H9 (cell line): ENCODE measurements around the gene ATP13A2. TPM values are rescaled to one million over a fixed set of nuclear protein-coding genes. Genes with fewer than 3 reads are reported as not detected.

Experiments
- DNase-seq: peaks from one replicate; pipeline ENCODE4 v3.0.0-alpha.2; 2017
- H2AFZ ChIP-seq: one replicate; pipeline ENCODE4 v1.6.1; 2013; ENCODE audit warnings: mild to moderate bottlenecking, low read length, control low read depth, moderate library complexity
- H2AK5ac ChIP-seq: 2 replicates; pipeline ENCODE4 v1.6.1; 2013; ENCODE audit warnings: low read length, control low read depth, mixed read lengths; ENCODE audit not compliant: insufficient read length
- H2BK120ac ChIP-seq: one replicate; pipeline ENCODE4 v1.6.1; 2013; ENCODE audit warnings: low read depth, mild to moderate bottlenecking, low read length, control low read depth, inconsistent platforms; ENCODE audit not compliant: poor library complexity, severe bottlenecking
- H2BK12ac ChIP-seq: 2 replicates; pipeline ENCODE4 v1.6.1; 2013; ENCODE audit warnings: low read length, control low read depth, mixed read lengths, low read depth; ENCODE audit not compliant: insufficient read length
- H2BK15ac ChIP-seq: 2 replicates; pipeline ENCODE4 v1.6.1; 2013; ENCODE audit warnings: low read depth, low read length, control low read depth
- H2BK20ac ChIP-seq: one replicate; pipeline ENCODE4 v1.6.1; 2013; ENCODE audit warnings: low read depth, mild to moderate bottlenecking, low read length, control low read depth, inconsistent platforms; ENCODE audit not compliant: poor library complexity, severe bottlenecking
- H2BK5ac ChIP-seq: 2 replicates; pipeline ENCODE4 v1.6.1; 2013; ENCODE audit warnings: low read length, control low read depth, mixed read lengths; ENCODE audit not compliant: insufficient read length
- H3K14ac ChIP-seq: 2 replicates; pipeline ENCODE4 v1.6.1; 2013; ENCODE audit warnings: low read length, control low read depth; ENCODE audit not compliant: insufficient read depth
- H3K18ac ChIP-seq: 2 replicates; pipeline ENCODE4 v1.6.1; 2013; ENCODE audit warnings: low read depth, mild to moderate bottlenecking, mixed read lengths, low read length, control low read depth; ENCODE audit not compliant: insufficient read length
- H3K23ac ChIP-seq: 2 replicates; pipeline ENCODE4 v1.6.1; 2013; ENCODE audit warnings: low read length, control low read depth, mixed read lengths, low read depth; ENCODE audit not compliant: insufficient read length
- H3K23me2 ChIP-seq: 2 replicates; pipeline ENCODE4 v1.6.1; 2013; ENCODE audit warnings: low read depth, mild to moderate bottlenecking, mixed read lengths, low read length, control low read depth; ENCODE audit not compliant: insufficient read length, poor library complexity, severe bottlenecking
- H3K27ac ChIP-seq: 2 replicates; pipeline ENCODE4 v1.5.1; 2013; ENCODE audit warnings: low read length, control low read depth, mixed read lengths, low read depth; ENCODE audit not compliant: insufficient read length
- H3K27me3 ChIP-seq: 2 replicates; pipeline ENCODE4 v1.6.1; 2013; ENCODE audit warnings: low read length, control low read depth, inconsistent platforms; ENCODE audit not compliant: insufficient read depth
- H3K4ac ChIP-seq: 2 replicates; pipeline ENCODE4 v1.6.1; 2013; ENCODE audit warnings: low read depth, mild to moderate bottlenecking, control low read depth, inconsistent platforms, low read length, moderate library complexity
- H3K4me1 ChIP-seq: 2 replicates; pipeline ENCODE4 v1.6.1; 2013; ENCODE audit warnings: low read length, control low read depth, inconsistent platforms; ENCODE audit not compliant: insufficient read depth
- H3K4me2 ChIP-seq: 2 replicates; pipeline ENCODE4 v1.6.1; 2013; ENCODE audit warnings: low read length, control low read depth, mixed read lengths; ENCODE audit not compliant: insufficient read length, insufficient read depth
- H3K56ac ChIP-seq: 2 replicates; pipeline ENCODE4 v1.6.1; 2013; ENCODE audit warnings: low read depth, mild to moderate bottlenecking, mixed read lengths, low read length, control low read depth; ENCODE audit not compliant: insufficient read length
- H3K79me1 ChIP-seq: 2 replicates; pipeline ENCODE4 v1.6.1; 2013; ENCODE audit warnings: low read depth, mild to moderate bottlenecking, moderate library complexity, low read length, control low read depth, inconsistent platforms; ENCODE audit not compliant: insufficient read depth, poor library complexity, severe bottlenecking
- H3K79me2 ChIP-seq: 2 replicates; pipeline ENCODE4 v1.6.1; 2013; ENCODE audit warnings: low read length, control low read depth, inconsistent platforms; ENCODE audit not compliant: insufficient read depth
- H3K9ac ChIP-seq: 2 replicates; pipeline ENCODE4 v1.6.1; 2013; ENCODE audit warnings: low read length, control low read depth, mixed read lengths; ENCODE audit not compliant: insufficient read length; ENCODE audit errors: extremely low read depth
- H3K9me3 ChIP-seq: one replicate; pipeline ENCODE4 v1.6.1; 2013; ENCODE audit warnings: low read depth, low read length, inconsistent platforms; ENCODE audit not compliant: control insufficient read depth
- H3T11ph ChIP-seq: one replicate; pipeline ENCODE4 v1.6.1; 2013; ENCODE audit warnings: mild to moderate bottlenecking, low read length, control low read depth, inconsistent platforms
- H4K20me1 ChIP-seq: one replicate; pipeline ENCODE4 v1.6.1; 2013; ENCODE audit not compliant: control insufficient read depth, insufficient read length, insufficient read depth
- H4K5ac ChIP-seq: 2 replicates; pipeline ENCODE4 v1.6.1; 2013; ENCODE audit warnings: low read depth, mild to moderate bottlenecking, mixed read lengths, low read length, control low read depth; ENCODE audit not compliant: insufficient read length
- H4K8ac ChIP-seq: replicated peaks from 2 replicates; pipeline ENCODE4 v1.6.1; 2013; ENCODE audit warnings: low read length, control low read depth, mixed read lengths, low read depth; ENCODE audit not compliant: insufficient read length
- H4K91ac ChIP-seq: 2 replicates; pipeline ENCODE4 v1.6.1; 2013; ENCODE audit warnings: low read depth, mild to moderate bottlenecking, moderate library complexity, mixed read lengths, low read length, control low read depth; ENCODE audit not compliant: insufficient read length
- H3K27ac Mint-ChIP-seq, 3 experiments: 2 replicates in 2 of 3; 3 replicates in 1 of 3; pipeline ENCODE4 v1.8.0; 2020 to 2021; ENCODE audit warnings: mixed read lengths in 3 of 3, mild to moderate bottlenecking in 1 of 3, moderate library complexity in 1 of 3
- H3K27me3 Mint-ChIP-seq: 2 replicates; pipeline ENCODE4 v1.8.0; 2021; ENCODE audit warnings: low read depth, mild to moderate bottlenecking, moderate library complexity, mixed read lengths
- H3K36me3 Mint-ChIP-seq, 3 experiments: 2 replicates in 2 of 3; 3 replicates in 1 of 3; pipeline ENCODE4 v1.8.0; 2020 to 2021; ENCODE audit warnings: low read depth in 3 of 3, mixed read lengths in 3 of 3; ENCODE audit not compliant: insufficient read depth in 1 of 3
- H3K4me1 Mint-ChIP-seq, 2 experiments: 2 replicates each; pipeline ENCODE4 v1.8.0; 2020; ENCODE audit warnings: mixed read lengths in 2 of 2
- H3K4me3 Mint-ChIP-seq, 2 experiments: 2 replicates in 1 of 2; 3 replicates in 1 of 2; pipeline ENCODE4 v1.8.0; 2020 to 2021; ENCODE audit warnings: mild to moderate bottlenecking in 2 of 2, mixed read lengths in 2 of 2, moderate library complexity in 1 of 2
- H3K9me3 Mint-ChIP-seq, 2 experiments: 2 replicates in 1 of 2; 3 replicates in 1 of 2; pipeline ENCODE4 v1.8.0; 2020; ENCODE audit warnings: mild to moderate bottlenecking in 2 of 2, mixed read lengths in 2 of 2, moderate library complexity in 1 of 2
- CTCF ChIP-seq: fragments of 200-600 bp; sonication (generic); conservative IDR thresholded peaks from 3 replicates; pipeline ENCODE4 v1.8.0; 2021; ENCODE audit warnings: antibody characterized with exemption, mild to moderate bottlenecking
- WGBS: extraction: QIAGEN DNeasy Blood & Tissue Kit; methylation state at CpG from one replicate; pipeline ENCODE4 v1.1.7; 2013; ENCODE audit warnings: missing lambda C conversion rate, low lambda C conversion rate, mixed read lengths; ENCODE audit not compliant: insufficient read length; ENCODE audit errors: extremely low coverage; 5-methylcytosine and 5-hydroxymethylcytosine counted together
- total RNA-seq: library from RNA; stranded (reverse); gene quantifications from 2 replicates; pipeline ENCODE4 v1.2.1, GENCODE V29; 2021

ATP13A2 gene
- total RNA-seq, 1 experiment from 2014 or later = 53.6 TPM

GRCh38 chr1:17027403-17027802, 15.7 kb upstream of the ATP13A2 start:
- H3K4me1 Mint-ChIP-seq = peaks cover 0 to 5% of the 10 kb centered on the region in 2 experiments; a peak in 1 of 4 replicates
- Histone ChIP-seq H4K91ac (no peak overlapping the region), H3K14ac (no peak overlapping the region), H2BK20ac (no peak overlapping the region), H2AK5ac (no peak overlapping the region), H2BK120ac (no peak overlapping the region), H3K18ac (no peak overlapping the region), H3K56ac (no peak overlapping the region), H2BK12ac (no peak overlapping the region), H2BK15ac (no peak overlapping the region), H3K27me3 (no peaks in the 10 kb centered on the region), H4K8ac (no peak overlapping the region), H4K20me1 (no peaks in the 10 kb centered on the region), H3K79me2 (no peaks in the 10 kb centered on the region), H2AFZ (no peak overlapping the region), H3K9me3 (no peaks in the 10 kb centered on the region), H3K23ac (no peak overlapping the region), H3T11ph (no peak overlapping the region), H3K4me2 (no peak overlapping the region), H3K4me1 (no peaks in the 10 kb centered on the region), H3K9ac (no peak overlapping the region), H3K27ac (no peak overlapping the region), H3K79me1 (no peaks in the 10 kb centered on the region), H4K5ac (no peak overlapping the region), H3K23me2 (no peaks in the 10 kb centered on the region), H3K4ac (no peak overlapping the region), H2BK5ac (no peak overlapping the region)
- peaks cover 16 to 65% (median 51%) of the 10 kb centered on the region in 3 experiments; a peak in 6 of 7 replicates for H3K36me3 Mint-ChIP-seq
- no peak overlapping the region for H3K4me3 Mint-ChIP-seq
- no peaks in the 10 kb centered on the region for H3K9me3 Mint-ChIP-seq
- no peak for TF ChIP-seq CTCF
- no peak for DNase-seq
- WGBS = no CpG with 5 or more reads among the region's 5 CpGs
- 0 out of 7 replicates have a peak overlapping the region, but pooled peaks of 1 of the 3 experiments have one; percentile 3 for H3K27ac Mint-ChIP-seq
- H3K27me3 Mint-ChIP-seq = no peaks in the 10 kb centered on the region
